Epithelial cell of proximal tubule (primary cell): ENCODE data around the gene ZNF106. TPM values are rescaled to one million over a fixed set of nuclear protein-coding genes. Genes with fewer than 3 reads are reported as not detected.

Source experiments
- DNase-seq: peaks from one replicate; pipeline ENCODE4 v3.0.0-alpha.2; 2011; ENCODE audit warnings: low read depth
- H3K4me3 ChIP-seq: 2 replicates; pipeline ENCODE4 v1.5.1; 2011; ENCODE audit warnings: low read depth, mild to moderate bottlenecking, low read length
- total RNA-seq: library from RNA; depleted of rRNA; stranded (reverse); fragments of >200 nt; gene quantifications from 2 replicates; pipeline ENCODE4 v1.2.3, GENCODE V29; 2015
- TF ChIP-seq, protein P1 (sequence below): conservative IDR thresholded peaks from 2 replicates; pipeline ENCODE4 v1.5.1; 2012; ENCODE audit warnings: low read depth, mild to moderate bottlenecking, low read length

Gene ZNF106
- total RNA-seq, 1 donor from 2014 or later: 27.1 TPM

DNA sequence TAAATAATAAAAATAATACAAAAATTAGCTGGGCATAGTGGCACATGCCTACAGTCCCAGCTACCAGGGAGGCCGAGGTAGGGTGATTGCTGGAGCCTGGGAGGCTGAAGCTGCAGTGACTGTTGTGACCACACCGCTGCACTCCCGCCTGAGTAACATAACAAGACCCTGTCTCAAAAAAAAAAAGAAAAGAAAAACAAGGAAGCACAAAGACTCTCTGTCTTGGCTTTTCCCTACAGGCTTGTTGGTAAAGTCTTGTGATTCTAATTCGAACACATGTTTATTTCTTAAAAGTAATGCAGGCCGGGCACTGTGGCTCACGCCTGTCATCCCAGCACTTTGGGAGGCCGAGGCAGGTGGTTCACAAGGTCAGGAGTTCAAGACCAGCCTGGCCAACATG lies 71.6 kb downstream of the ZNF106 start:
- no peak overlapping the region for H3K4me3 ChIP-seq
- no peak for DNase-seq
- TF ChIP-seq, protein P1, sequence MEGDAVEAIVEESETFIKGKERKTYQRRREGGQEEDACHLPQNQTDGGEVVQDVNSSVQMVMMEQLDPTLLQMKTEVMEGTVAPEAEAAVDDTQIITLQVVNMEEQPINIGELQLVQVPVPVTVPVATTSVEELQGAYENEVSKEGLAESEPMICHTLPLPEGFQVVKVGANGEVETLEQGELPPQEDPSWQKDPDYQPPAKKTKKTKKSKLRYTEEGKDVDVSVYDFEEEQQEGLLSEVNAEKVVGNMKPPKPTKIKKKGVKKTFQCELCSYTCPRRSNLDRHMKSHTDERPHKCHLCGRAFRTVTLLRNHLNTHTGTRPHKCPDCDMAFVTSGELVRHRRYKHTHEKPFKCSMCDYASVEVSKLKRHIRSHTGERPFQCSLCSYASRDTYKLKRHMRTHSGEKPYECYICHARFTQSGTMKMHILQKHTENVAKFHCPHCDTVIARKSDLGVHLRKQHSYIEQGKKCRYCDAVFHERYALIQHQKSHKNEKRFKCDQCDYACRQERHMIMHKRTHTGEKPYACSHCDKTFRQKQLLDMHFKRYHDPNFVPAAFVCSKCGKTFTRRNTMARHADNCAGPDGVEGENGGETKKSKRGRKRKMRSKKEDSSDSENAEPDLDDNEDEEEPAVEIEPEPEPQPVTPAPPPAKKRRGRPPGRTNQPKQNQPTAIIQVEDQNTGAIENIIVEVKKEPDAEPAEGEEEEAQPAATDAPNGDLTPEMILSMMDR: no peak

DNA sequence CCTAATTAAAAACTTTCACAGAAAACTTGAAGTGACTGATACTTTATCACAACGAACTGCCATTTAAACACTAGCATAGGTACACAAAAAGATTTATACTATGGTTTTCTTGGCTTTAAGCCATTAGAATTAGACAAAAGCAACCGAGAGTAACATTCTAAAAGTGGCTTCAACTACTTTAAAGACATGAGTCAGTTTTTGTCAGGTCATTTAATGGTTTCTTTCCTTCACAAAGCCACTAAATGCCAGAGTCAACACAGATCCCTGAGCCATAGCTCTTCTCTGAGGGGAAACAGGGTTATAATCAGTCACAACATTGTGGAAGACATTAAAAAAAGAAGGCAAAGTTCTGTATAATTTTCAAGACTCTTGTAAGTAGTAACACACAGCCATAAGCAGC lies 77.0 kb downstream of the ZNF106 start:
- H3K4me3 ChIP-seq: no peak overlapping the region
- DNase-seq: no peak
- TF ChIP-seq, protein P1: no peak

DNA sequence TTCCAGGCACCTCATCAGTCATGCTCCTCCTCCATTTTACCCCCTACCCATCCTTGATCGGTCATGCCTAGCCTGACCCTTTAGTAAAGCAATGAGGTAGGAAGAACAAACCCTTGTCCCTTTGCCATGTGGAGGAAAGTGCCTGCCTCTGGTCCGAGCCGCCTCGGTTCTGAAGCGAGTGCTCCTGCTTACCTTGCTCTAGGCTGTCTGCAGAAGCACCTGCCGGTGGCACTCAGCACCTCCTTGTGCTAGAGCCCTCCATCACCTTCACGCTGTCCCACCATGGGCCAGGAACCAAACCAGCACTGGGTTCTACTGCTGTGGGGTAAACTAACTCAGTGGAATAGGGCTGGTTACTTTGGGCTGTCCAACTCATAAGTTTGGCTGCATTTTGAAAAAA lies 79.1 kb downstream of the ZNF106 start:
- TF ChIP-seq, protein P1: no peak
- no peak overlapping the region for H3K4me3 ChIP-seq
- no peak for DNase-seq

DNA sequence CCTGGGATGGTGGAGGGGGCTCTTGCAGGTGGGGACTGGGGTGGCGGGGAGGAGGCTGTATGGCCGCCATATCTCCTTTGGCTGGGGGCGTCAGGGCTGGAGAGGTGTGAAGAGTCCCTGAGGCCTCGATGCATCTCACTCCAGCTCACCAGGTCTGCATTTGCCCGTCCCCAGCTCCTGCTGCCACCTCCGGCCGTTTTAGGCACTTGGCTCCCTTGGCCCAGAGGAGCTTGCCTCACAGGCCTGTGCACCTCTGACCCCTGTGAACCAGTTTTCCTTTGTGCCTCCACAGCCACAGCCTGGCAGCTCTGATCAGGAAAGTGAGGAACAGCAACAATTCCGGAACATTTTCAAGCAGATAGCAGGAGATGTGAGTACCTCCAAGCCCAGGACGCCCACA lies 81.9 kb downstream of the ZNF106 start:
- no peak for DNase-seq
- H3K4me3 ChIP-seq: no peak overlapping the region
- TF ChIP-seq, protein P1: no peak

DNA sequence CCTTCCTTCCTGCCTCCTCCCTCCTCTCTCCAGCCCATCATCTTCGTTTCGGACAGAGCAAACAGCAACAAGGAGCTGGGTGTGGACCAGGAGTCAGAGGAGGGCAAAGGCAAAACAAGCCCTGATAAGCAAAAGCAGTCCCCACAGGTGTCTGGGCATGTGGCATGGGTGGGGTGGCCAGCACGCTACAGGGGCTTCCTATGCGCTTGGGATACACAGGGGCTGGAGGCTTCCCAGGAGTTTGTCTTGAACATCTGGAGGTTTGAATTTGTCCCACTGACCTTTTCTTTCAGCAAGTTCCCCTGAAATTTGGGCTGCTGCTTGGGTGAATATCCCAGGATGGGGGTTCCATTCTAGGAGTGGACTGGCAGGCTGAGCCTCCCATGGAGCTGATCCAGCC lies 82.8 kb downstream of the ZNF106 start:
- DNase-seq: no peak
- TF ChIP-seq, protein P1: no peak
- no peak overlapping the region for H3K4me3 ChIP-seq

DNA sequence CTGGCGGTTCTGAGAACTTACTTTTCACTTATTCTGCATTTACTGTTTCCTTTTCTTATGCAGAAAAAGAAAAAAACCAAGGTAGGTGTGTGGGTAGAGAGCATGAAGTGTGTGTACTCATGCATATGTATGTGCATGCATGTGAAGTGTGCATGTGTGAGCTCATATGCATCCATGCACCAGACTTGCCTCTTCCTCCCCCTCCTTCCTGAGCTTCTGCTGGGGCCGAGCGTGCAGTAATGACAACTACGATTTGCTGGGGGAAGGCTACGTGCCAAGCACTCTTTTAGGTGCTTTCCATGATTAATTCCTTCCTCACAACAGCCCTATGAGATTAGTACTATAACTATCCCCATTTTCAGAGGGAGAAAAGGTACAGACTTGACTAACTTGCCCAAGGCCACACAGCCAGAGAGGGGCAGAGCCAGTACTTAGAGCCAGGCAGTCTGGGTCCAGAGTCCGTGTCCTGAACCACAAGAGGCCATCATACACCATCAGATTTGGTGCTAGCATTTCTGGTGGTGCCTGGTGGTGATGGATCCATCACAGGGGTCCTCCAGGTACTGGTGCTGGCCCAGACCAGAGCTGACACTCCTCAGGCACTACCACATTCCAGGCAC lies 85.0 kb downstream of the ZNF106 start:
- no peak overlapping the region for H3K4me3 ChIP-seq
- no peak for DNase-seq
- TF ChIP-seq, protein P1: no peak
